DND-41 (cell line): Measurements from ENCODE around the gene PCSK9.

Experiments
- ATAC-seq: fragments of 200-7000 bp; cut with Tn5 transposase; 3 replicates; pipeline ENCODE4 v1.9.1; 2021; ENCODE audit warnings: low read depth; ENCODE audit not compliant: insufficient read depth
- DNase-seq: peaks from one replicate; pipeline ENCODE4 v3.0.0-alpha.2; 2020
- H2AFZ ChIP-seq: 2 replicates; pipeline ENCODE4 v1.6.0; 2012; ENCODE audit warnings: low read depth, low read length
- H3K27ac ChIP-seq: 2 replicates; pipeline ENCODE4 v1.5.1; 2012; ENCODE audit warnings: low read length, inconsistent platforms
- H3K27me3 ChIP-seq: fragments of 200-600 bp; sonication (generic); 2 replicates; pipeline ENCODE4 v1.6.0; 2012; ENCODE audit warnings: low read length, mild to moderate bottlenecking, inconsistent platforms; ENCODE audit not compliant: insufficient read depth, poor library complexity
- H3K36me3 ChIP-seq: 2 replicates; pipeline ENCODE4 v1.5.1; 2012; ENCODE audit warnings: low read length, inconsistent platforms; ENCODE audit not compliant: insufficient read depth
- H3K4me1 ChIP-seq: 2 replicates; pipeline ENCODE4 v1.5.1; 2012; ENCODE audit warnings: mild to moderate bottlenecking, low read length; ENCODE audit not compliant: insufficient read depth
- H3K4me2 ChIP-seq: 2 replicates; pipeline ENCODE4 v1.6.0; 2012; ENCODE audit warnings: mild to moderate bottlenecking, moderate library complexity, low read length, inconsistent platforms; ENCODE audit not compliant: insufficient read depth
- H3K4me3 ChIP-seq, 2 experiments: fragments of 200-600 bp in 1 of 2; shearing (Covaris generic) in 1 of 2; 2 replicates each; pipeline ENCODE4 v1.5.1; 2012 to 2016; ENCODE audit warnings: inconsistent platforms in 2 of 2, low read length in 2 of 2, mild to moderate bottlenecking in 2 of 2, low read depth in 1 of 2, moderate library complexity in 1 of 2
- H3K79me2 ChIP-seq: 2 replicates; pipeline ENCODE4 v1.6.0; 2012; ENCODE audit warnings: low read length, inconsistent platforms; ENCODE audit not compliant: insufficient read depth
- H3K9ac ChIP-seq: 2 replicates; pipeline ENCODE4 v1.6.0; 2012; ENCODE audit warnings: low read depth, mild to moderate bottlenecking, inconsistent platforms, low read length, moderate library complexity
- H3K9me3 ChIP-seq: 2 replicates; pipeline ENCODE4 v1.5.1; 2012; ENCODE audit warnings: low read length, moderate library complexity, mild to moderate bottlenecking, inconsistent platforms; ENCODE audit not compliant: insufficient read depth, severe bottlenecking
- H4K20me1 ChIP-seq: 2 replicates; pipeline ENCODE4 v1.6.0; 2012; ENCODE audit warnings: low read length; ENCODE audit not compliant: insufficient read depth
- EZH2 ChIP-seq: IDR thresholded peaks from 3 replicates; pipeline ENCODE4 v1.6.1; 2012; ENCODE audit warnings: borderline replicate concordance, low read depth, mild to moderate bottlenecking, moderate library complexity, low read length, inconsistent platforms; ENCODE audit not compliant: severe bottlenecking
- TF ChIP-seq, protein P1 (sequence below): IDR thresholded peaks from 2 replicates; pipeline ENCODE4 v1.5.1; 2012; ENCODE audit warnings: borderline replicate concordance, low read length, moderate library complexity, mild to moderate bottlenecking; ENCODE audit not compliant: poor library complexity, severe bottlenecking; ENCODE audit errors: extremely low read depth

The PCSK9 gene

DNA sequence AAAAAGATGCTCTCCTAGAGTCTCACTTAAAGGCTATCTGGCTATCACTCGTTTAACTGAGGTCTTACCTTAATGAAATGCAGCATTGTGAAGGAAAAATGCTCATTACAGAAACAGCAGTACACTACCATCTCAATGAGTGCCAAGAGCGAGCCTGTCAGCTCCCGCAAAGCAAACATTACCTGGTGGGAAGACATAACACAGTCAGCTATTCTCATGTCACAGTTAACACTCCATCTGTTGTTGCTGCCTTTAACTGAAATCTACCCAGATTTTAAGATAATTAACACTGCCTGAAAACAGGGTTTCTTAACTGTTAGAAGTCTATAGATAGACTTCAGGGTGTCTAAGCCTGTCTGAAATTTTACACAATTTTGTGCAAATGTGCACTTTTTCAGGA, 39.1 kb downstream of the PCSK9 start:
- H4K20me1 ChIP-seq: no peaks in the 10 kb centered on the region
- ATAC-seq (no peak), DNase-seq (no peak)
- H3K9ac ChIP-seq: no peak overlapping the region
- H3K4me1 ChIP-seq: no peaks in the 10 kb centered on the region
- H2AFZ ChIP-seq: no peak overlapping the region
- no peak overlapping the region for H3K27ac ChIP-seq
- TF ChIP-seq, protein P1, sequence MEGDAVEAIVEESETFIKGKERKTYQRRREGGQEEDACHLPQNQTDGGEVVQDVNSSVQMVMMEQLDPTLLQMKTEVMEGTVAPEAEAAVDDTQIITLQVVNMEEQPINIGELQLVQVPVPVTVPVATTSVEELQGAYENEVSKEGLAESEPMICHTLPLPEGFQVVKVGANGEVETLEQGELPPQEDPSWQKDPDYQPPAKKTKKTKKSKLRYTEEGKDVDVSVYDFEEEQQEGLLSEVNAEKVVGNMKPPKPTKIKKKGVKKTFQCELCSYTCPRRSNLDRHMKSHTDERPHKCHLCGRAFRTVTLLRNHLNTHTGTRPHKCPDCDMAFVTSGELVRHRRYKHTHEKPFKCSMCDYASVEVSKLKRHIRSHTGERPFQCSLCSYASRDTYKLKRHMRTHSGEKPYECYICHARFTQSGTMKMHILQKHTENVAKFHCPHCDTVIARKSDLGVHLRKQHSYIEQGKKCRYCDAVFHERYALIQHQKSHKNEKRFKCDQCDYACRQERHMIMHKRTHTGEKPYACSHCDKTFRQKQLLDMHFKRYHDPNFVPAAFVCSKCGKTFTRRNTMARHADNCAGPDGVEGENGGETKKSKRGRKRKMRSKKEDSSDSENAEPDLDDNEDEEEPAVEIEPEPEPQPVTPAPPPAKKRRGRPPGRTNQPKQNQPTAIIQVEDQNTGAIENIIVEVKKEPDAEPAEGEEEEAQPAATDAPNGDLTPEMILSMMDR: no peak
- TF ChIP-seq EZH2: no peak
- no peak overlapping the region for H3K4me2 ChIP-seq
- no peaks in the 10 kb centered on the region for H3K27me3 ChIP-seq
- no peak overlapping the region for H3K4me3 ChIP-seq
- H3K9me3 ChIP-seq: no peaks in the 10 kb centered on the region
- H3K36me3 ChIP-seq: peaks cover 91% of the 10 kb centered on the region
- no peaks in the 10 kb centered on the region for H3K79me2 ChIP-seq

GRCh38 chr1:55079651-55080050, 40.3 kb downstream of the PCSK9 start:
- H4K20me1 ChIP-seq: no peaks in the 10 kb centered on the region
- DNase-seq (no peak), ATAC-seq (no peak)
- H3K79me2 ChIP-seq: no peaks in the 10 kb centered on the region
- H3K27me3 ChIP-seq: no peaks in the 10 kb centered on the region
- H3K4me1 ChIP-seq: no peaks in the 10 kb centered on the region
- TF ChIP-seq EZH2: no peak
- TF ChIP-seq, protein P1: no peak
- no peak overlapping the region for H3K27ac ChIP-seq
- H3K9ac ChIP-seq: no peak overlapping the region
- H3K9me3 ChIP-seq: no peaks in the 10 kb centered on the region
- H2AFZ ChIP-seq: no peak overlapping the region
- no peak overlapping the region for H3K4me2 ChIP-seq
- no peak overlapping the region for H3K4me3 ChIP-seq
- peaks cover 92% of the 10 kb centered on the region for H3K36me3 ChIP-seq

DNA sequence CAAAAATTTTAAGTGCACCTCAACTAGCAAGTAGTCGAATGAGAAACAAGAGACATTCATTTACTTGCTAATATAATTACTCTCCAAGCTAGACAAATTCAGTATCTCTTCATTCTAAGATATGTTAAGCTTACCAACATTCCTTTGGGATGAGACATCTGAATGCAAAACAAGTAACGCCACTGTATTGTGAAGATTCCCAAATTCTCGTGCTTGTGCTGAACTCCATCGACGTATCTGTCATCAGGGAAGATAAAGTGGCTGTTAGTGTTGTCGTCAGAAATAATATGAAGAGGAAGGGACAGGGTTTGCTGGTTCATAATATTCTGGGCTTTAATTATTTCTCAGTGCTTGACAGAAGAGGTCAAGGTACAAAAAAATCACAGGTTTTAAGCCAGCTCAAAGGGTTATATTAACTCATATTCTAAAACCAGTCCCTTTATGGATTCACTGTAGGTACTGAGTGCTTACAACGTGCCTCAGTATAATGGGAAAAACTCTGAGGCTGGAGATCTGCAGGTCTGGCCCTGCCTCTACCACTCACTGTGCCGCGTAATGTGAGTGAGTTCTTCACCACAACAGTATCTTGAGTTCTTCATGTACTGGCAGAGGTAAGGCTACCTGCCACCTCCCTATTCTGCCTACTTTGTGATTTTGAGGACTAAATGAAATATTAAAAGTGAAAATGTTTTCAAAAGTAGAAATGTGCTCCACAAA, 42.0 kb downstream of the PCSK9 start:
- no peaks in the 10 kb centered on the region for H3K27me3 ChIP-seq
- H3K4me3 ChIP-seq: no peak overlapping the region
- H4K20me1 ChIP-seq: no peaks in the 10 kb centered on the region
- no peaks in the 10 kb centered on the region for H3K4me1 ChIP-seq
- DNase-seq: no peak
- no peaks in the 10 kb centered on the region for H3K9me3 ChIP-seq
- no peak for ATAC-seq
- TF ChIP-seq, protein P1: no peak
- no peak for TF ChIP-seq EZH2
- H3K79me2 ChIP-seq: no peaks in the 10 kb centered on the region
- H3K27ac ChIP-seq: no peak overlapping the region
- H2AFZ ChIP-seq: no peak overlapping the region
- peaks cover 97% of the 10 kb centered on the region for H3K36me3 ChIP-seq
- H3K9ac ChIP-seq: no peak overlapping the region
- H3K4me2 ChIP-seq: no peak overlapping the region
